GM18907 (cell line): ENCODE data around the gene MAP3K7CL.
A peak's percentile ranks its signal among the peaks of the same experiment; 100 is the strongest.

Experiments used
- ATAC-seq: cut with Tn5 transposase; IDR thresholded peaks from one replicate; pipeline ENCODE4 v1.9.1; 2021; ENCODE audit warnings: mild to moderate bottlenecking, moderate library complexity; ENCODE audit not compliant: unreplicated experiment

MAP3K7CL gene

GRCh38 chr21:29194342-29194741 lies 63.9 kb downstream of the MAP3K7CL start:
- no peak for ATAC-seq

GRCh38 chr21:29194847-29195246 lies 64.4 kb downstream of the MAP3K7CL start:
- no peak for ATAC-seq

GRCh38 chr21:29195981-29196669 lies 65.7 kb downstream of the MAP3K7CL start:
- peak; percentile 97 for ATAC-seq

- peak; percentile 33 for ATAC-seq
Observed at GRCh38 chr21:29196670-29197191, 66.3 kb downstream of the MAP3K7CL start.

- ATAC-seq, result no peak
Observed at GRCh38 chr21:29201186-29201585, 70.7 kb downstream of the MAP3K7CL start.

- ATAC-seq, result no peak
Observed at GRCh38 chr21:29205009-29205408, 74.6 kb downstream of the MAP3K7CL start.

- ATAC-seq, result no peak
Observed at GRCh38 chr21:29205988-29206387, 75.5 kb downstream of the MAP3K7CL start.

- ATAC-seq, result no peak
Observed at GRCh38 chr21:29206445-29206844, 76.0 kb downstream of the MAP3K7CL start.

- no peak for ATAC-seq
Observed at GRCh38 chr21:29207201-29207600, 76.8 kb downstream of the MAP3K7CL start.

- ATAC-seq, result no peak
Observed at GRCh38 chr21:29208044-29208681, 77.7 kb downstream of the MAP3K7CL start.

GRCh38 chr21:29208682-29209059 lies 78.2 kb downstream of the MAP3K7CL start:
- ATAC-seq, result no peak

- ATAC-seq, result no peak
Observed at GRCh38 chr21:29209696-29210095, 79.3 kb downstream of the MAP3K7CL start.

GRCh38 chr21:29211205-29211604 lies 80.8 kb downstream of the MAP3K7CL start:
- ATAC-seq, result no peak

- ATAC-seq, result no peak
Observed at GRCh38 chr21:29212446-29212845, 82.0 kb downstream of the MAP3K7CL start.

- ATAC-seq, result no peak
Observed at GRCh38 chr21:29213513-29214385, 83.3 kb downstream of the MAP3K7CL start.

GRCh38 chr21:29215709-29216108 lies 85.3 kb downstream of the MAP3K7CL start:
- no peak for ATAC-seq

GRCh38 chr21:29217818-29218291 lies 87.4 kb downstream of the MAP3K7CL start:
- no peak for ATAC-seq

- ATAC-seq, result no peak
Observed at GRCh38 chr21:29218749-29219148, 88.3 kb downstream of the MAP3K7CL start.

GRCh38 chr21:29219165-29219770 lies 88.8 kb downstream of the MAP3K7CL start:
- ATAC-seq, result no peak

GRCh38 chr21:29221253-29221744 lies 90.9 kb downstream of the MAP3K7CL start:
- ATAC-seq, result no peak

GRCh38 chr21:29224006-29224405 lies 93.6 kb downstream of the MAP3K7CL start:
- ATAC-seq, result no peak
